ENCODE data around the gene DCTN2.

DNA sequence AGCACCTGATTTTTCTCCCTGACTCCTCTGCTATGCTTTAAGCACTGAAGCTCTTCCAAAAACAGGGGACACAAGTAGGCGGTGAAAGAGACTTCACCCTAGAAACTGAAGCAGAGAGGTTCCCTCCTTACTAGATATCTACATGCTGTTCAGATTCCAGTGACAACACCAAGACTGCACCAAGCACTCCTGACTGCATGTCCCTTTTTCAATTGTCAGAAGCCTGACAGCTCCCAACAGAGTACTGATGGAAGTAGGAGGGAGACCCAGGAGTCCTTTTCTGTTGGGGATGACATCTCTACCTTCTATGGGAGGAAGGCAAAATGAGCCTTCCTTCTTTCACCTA, 10.4 kb downstream of the DCTN2 start:
- TF ChIP-seq EZH2 (IDR thresholded peaks at IDR 0.05; ENCODE audit: low read length): no peak
- TF ChIP-seq, protein P1, sequence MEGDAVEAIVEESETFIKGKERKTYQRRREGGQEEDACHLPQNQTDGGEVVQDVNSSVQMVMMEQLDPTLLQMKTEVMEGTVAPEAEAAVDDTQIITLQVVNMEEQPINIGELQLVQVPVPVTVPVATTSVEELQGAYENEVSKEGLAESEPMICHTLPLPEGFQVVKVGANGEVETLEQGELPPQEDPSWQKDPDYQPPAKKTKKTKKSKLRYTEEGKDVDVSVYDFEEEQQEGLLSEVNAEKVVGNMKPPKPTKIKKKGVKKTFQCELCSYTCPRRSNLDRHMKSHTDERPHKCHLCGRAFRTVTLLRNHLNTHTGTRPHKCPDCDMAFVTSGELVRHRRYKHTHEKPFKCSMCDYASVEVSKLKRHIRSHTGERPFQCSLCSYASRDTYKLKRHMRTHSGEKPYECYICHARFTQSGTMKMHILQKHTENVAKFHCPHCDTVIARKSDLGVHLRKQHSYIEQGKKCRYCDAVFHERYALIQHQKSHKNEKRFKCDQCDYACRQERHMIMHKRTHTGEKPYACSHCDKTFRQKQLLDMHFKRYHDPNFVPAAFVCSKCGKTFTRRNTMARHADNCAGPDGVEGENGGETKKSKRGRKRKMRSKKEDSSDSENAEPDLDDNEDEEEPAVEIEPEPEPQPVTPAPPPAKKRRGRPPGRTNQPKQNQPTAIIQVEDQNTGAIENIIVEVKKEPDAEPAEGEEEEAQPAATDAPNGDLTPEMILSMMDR (optimal IDR thresholded peaks at IDR 0.05 in 1 of 3, IDR thresholded peaks at IDR 0.05 in 1 of 3, conservative IDR thresholded peaks at IDR 0.05 in 1 of 3; ENCODE audit: extremely low read depth in 1 of 3, insufficient read depth in 2 of 3, low read length in 3 of 3): no peak
